ENCODE measurements around the gene GFRA1.

DNA sequence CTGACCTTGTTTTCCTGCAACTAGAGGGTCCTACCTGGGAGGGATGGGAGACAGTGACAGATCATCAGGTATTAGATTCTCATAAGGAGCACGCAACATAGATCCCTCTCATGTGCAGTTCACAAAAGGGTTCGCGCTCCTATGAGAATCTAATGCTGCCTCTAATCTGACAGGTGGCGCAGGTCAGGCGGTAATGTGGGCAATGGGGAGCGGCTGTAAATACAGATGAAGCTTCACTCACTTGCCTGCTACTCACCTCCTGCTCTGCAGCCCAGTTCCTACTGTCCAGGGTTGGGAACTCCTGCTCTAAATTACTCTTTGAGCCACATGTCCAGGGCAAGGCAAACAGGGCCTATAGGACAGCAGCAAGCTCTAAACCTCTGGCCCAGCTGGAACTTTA, 46.2 kb downstream of the GFRA1 start:
- TF ChIP-seq, protein P1, sequence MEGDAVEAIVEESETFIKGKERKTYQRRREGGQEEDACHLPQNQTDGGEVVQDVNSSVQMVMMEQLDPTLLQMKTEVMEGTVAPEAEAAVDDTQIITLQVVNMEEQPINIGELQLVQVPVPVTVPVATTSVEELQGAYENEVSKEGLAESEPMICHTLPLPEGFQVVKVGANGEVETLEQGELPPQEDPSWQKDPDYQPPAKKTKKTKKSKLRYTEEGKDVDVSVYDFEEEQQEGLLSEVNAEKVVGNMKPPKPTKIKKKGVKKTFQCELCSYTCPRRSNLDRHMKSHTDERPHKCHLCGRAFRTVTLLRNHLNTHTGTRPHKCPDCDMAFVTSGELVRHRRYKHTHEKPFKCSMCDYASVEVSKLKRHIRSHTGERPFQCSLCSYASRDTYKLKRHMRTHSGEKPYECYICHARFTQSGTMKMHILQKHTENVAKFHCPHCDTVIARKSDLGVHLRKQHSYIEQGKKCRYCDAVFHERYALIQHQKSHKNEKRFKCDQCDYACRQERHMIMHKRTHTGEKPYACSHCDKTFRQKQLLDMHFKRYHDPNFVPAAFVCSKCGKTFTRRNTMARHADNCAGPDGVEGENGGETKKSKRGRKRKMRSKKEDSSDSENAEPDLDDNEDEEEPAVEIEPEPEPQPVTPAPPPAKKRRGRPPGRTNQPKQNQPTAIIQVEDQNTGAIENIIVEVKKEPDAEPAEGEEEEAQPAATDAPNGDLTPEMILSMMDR (conservative IDR thresholded peaks at IDR 0.05; ENCODE audit: low read depth, low read length): no peak
- no peak for TF ChIP-seq EZH2 (IDR thresholded peaks at IDR 0.05; ENCODE audit: borderline replicate concordance, low read depth, low read length, poor library complexity, severe bottlenecking)

All from A673 (cell line).